DMS79 (cell line): ENCODE results near the gene CLCN2.

Experiments
- DNase-seq: peaks from one replicate; lab custom pipeline; 2025; lab: John Stamatoyannopoulos, UW

The CLCN2 gene

GRCh38 chr3:184325269-184325668 lies 36.1 kb downstream of the CLCN2 start:
- no peak for DNase-seq

DNA sequence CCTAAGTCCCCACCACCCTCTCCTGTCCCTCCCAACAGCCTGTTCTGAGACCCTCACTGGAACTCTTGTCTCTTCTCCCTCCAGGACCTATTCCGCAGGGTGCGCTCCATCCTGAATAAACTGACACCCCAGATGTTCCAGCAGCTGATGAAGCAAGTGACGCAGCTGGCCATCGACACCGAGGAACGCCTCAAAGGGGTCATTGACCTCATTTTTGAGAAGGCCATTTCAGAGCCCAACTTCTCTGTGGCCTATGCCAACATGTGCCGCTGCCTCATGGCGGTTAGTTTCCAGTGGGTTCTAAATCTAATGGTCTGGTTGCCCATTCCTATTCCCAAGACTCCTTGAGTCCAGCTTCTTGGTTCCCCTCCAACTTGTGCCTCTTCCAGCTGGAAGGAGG lies 37.7 kb downstream of the CLCN2 start:
- DNase-seq = no peak

DNA sequence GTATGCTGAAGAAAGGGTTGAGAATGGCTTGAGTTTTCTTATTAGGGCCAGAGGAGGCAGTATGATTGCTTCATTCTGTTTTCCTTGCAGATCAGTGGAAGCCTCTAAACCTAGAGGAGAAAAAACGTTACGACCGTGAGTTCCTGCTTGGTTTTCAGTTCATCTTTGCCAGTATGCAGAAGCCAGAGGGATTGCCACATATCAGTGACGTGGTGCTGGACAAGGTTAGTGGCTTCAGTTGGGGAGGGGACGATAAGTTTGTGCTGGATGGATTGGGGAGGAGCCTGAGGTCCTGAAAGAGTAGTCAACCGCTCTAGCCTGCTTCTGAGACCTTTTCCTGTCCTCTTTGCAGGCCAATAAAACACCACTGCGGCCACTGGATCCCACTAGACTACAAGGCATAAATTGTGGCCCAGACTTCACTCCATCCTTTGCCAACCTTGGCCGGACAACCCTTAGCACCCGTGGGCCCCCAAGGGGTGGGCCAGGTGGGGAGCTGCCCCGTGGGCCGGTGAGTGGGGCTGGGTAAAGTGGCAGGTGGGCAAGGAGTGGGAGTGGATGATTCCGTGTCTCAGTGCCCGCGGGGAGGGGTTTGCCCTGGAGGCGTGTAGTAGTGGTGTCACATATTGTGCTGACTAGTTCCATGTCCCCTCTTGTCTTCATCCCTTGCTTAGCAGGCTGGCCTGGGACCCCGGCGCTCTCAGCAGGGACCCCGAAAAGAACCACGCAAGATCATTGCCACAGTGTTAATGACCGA lies 38.5 kb downstream of the CLCN2 start:
- no peak for DNase-seq

DNA sequence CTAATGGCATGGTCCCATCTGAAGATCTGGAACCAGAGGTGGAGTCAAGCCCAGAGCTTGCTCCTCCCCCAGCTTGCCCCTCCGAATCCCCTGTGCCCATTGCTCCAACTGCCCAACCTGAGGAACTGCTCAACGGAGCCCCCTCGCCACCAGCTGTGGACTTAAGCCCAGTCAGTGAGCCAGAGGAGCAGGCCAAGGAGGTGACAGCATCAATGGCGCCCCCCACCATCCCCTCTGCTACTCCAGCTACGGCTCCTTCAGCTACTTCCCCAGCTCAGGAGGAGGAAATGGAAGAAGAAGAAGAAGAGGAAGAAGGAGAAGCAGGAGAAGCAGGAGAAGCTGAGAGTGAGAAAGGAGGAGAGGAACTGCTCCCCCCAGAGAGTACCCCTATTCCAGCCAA lies 39.7 kb downstream of the CLCN2 start:
- no peak for DNase-seq

DNA sequence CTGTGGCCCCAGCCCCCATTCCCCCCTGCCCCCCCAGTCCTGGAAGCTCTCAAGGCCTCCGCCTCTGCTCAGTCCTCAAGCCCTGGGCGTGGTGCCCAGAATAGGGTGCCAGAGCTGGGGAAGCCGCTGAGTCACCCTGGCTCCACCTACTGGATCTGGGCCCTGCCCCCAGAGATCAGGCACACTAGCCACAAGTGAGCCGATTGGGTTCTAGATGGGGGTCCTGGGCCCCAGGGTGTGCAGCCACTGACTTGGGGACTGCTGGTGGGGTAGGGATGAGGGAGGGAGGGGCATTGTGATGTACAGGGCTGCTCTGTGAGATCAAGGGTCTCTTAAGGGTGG lies 41.3 kb downstream of the CLCN2 start:
- DNase-seq = peak; percentile 85

- no peak for DNase-seq
Observed at GRCh38 chr3:184317201-184317600, 44.2 kb downstream of the CLCN2 start.

DNA sequence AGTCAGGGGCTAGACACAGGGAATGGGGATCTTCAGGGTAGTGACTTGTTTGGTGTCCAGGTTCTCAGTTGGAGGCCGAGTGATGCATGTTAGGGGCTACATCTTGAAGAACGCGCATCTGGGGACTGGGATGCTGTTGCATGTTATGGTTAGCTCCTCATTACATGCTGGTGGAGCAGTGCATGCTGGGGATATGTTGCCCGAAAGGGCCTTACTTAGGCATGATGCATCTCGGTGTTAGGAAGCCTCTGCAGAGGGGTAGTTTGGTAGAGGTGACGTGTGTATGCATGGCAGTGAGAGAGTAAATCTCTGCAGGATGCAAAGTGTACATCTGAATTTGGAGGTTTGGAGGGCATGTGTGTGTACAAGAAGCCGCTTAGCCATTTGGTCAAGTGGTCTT lies 44.6 kb downstream of the CLCN2 start:
- DNase-seq = no peak

- no peak for DNase-seq
Observed at GRCh38 chr3:184315871-184316661, 45.3 kb downstream of the CLCN2 start.

GRCh38 chr3:184315543-184315867 lies 45.9 kb downstream of the CLCN2 start:
- DNase-seq = no peak

GRCh38 chr3:184314700-184315542 lies 46.5 kb downstream of the CLCN2 start:
- DNase-seq = no peak

DNA sequence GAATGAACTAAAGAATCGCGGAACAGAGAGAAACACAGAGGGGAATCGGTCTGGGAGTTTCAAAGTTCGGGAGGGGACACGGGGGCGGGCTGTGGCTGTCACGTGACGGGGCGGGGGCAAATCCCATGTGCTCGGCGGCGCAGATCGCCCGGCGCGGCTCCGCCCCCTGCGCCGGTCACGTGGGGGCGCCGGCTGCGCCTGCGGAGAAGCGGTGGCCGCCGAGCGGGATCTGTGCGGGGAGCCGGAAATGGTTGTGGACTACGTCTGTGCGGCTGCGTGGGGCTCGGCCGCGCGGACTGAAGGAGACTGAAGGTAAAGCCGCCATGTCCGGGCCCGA lies 47.1 kb downstream of the CLCN2 start, which contains the start of gene EIF4G1:
TSS of gene EIF4G1 (plus strand) at position 244 of the 337 bp plus-strand sequence. CDS start 1,191 bp downstream, outside the sequence.
- DNase-seq = peak; percentile 79

- no peak for DNase-seq
Observed at GRCh38 chr3:184311633-184312032, 49.8 kb downstream of the CLCN2 start.

- DNase-seq = no peak
Observed at GRCh38 chr3:184308744-184309143, 52.7 kb downstream of the CLCN2 start.

- no peak for DNase-seq
Observed at GRCh38 chr3:184307915-184308314, 53.5 kb downstream of the CLCN2 start.

DNA sequence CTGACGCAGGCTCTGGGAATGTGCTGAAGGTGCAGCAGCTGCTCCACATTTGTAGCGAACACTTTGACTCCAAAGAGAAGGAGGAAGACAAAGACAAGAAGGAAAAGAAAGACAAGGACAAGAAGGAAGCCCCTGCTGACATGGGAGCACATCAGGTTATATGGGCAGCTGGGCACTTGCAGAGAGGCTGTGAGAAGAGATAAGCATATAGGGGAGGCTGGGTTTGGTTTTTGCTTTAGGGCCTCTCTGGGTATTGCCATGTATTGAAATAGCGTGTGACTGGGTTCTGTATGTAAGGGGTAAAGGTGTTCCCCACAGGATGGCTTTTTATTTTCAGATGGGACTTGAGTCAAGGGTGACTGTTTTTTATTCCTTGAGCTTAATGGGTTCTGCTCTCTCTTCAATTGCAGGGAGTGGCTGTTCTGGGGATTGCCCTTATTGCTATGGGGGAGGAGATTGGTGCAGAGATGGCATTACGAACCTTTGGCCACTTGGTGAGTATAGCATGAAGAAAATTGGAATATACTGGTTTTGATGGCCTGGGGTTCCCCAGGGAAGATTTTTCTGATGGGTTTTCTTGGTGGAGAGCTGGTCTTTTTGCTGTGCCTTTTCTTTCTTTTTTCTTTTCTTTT lies 54.9 kb downstream of the CLCN2 start:
- no peak for DNase-seq

DNA sequence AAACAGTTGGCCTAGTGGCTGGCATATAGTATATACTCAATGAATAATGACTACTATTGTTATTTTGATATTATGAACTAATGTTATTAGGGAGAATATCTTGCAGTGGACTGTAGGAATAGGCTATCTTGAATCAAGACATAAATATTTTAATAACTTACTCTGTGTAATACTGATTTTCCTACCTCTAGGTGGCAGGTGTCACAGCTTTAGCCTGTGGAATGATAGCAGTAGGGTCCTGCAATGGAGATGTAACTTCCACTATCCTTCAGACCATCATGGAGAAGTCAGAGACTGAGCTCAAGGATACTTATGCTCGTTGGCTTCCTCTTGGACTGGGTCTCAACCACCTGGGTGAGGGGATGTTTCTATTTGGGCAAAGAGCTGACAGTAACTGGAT lies 55.8 kb downstream of the CLCN2 start:
- DNase-seq = no peak

GRCh38 chr3:184300378-184300720 lies 61.1 kb downstream of the CLCN2 start:
- no peak for DNase-seq

DNA sequence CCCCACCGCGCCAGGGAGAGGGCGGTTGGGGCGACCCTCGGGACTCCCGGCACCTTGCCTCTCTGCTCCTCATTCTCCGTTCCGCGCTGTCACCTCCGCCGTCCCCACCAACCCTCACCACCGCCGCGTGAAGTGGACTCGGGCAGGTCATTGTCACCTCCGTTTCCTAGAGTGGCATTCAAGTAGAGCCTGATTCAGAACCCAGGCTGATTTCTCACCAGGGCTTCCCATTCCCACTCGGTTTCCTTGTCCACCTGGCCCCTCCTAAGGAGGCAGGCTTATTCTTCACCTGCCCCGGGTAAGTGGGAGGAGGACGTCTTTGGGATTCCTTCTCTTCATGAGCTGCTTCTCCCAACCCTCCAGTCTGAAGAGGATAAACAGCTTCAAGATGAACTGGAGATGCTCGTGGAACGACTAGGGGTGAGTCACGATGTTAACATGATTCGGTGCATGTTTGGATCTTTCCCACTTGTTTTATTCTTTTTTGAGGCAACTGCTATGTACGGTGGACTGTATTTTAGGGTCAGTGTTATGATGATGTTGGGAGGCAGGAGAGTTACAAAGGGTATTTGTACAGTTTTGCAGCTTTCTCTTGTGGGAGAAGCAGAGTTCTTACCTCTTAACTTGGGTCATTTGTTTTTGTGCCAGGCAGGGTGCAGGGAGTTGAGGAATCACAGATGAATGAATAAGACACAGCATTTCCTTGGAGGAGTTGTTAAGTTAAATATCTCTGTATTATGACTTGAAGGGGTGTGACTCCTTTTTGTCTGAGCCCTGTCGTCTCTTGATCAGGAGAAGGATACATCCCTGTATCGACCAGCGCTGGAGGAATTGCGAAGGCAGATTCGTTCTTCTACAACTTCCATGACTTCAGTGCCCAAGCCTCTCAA lies 61.7 kb downstream of the CLCN2 start:
- DNase-seq = no peak

- peak; percentile 88 for DNase-seq
Observed at GRCh38 chr3:184298759-184299487, 62.5 kb downstream of the CLCN2 start, which contains the start of gene PSMD2. Gene PSMD2 (plus strand): TSS chr3:184299241. CDS start chr3:184299267, 26 bp downstream.

- DNase-seq = no peak
Observed at GRCh38 chr3:184296616-184297015, 64.8 kb downstream of the CLCN2 start.
